K562 (cell line): ENCODE results near the gene LIPM. TPM values are rescaled to one million over a fixed set of nuclear protein-coding genes. Genes with fewer than 3 reads are reported as not detected.

Source experiments
- ATAC-seq: fragments of 200-7000 bp; cut with Tn5 transposase; 3 replicates; pipeline ENCODE4 v1.9.1; 2020; ENCODE audit warnings: moderate library complexity
- BruUV-seq: library from RNA; stranded (reverse); fragments of 400-500 nt; replicated peaks from 2 replicates; lab custom pipeline; 2021; lab: Mats Ljungman, UMichigan
- CTCF ChIA-PET: fragments of 300-600 bp; formaldehyde crosslinking; extraction: SDS; loops from one replicate; lab custom pipeline; 2021; ENCODE audit warnings: low intra/inter-chr PET ratio; lab: Yijun Ruan, JAX
- POLR2A ChIA-PET: fragments of 300-600, 350-650 bp; sonication (Branson Sonifier 250); formaldehyde crosslinking; extraction: SDS; loops from one replicate; lab custom pipeline; 2021; ENCODE audit warnings: antibody characterized with exemption, inconsistent platforms; lab: Yijun Ruan, JAX
- DNase-seq, 4 experiments: peaks; one replicate each; pipeline versions ENCODE4 v3.0.0 to v3.0.0-alpha.2; 2011 to 2018; ENCODE audit warnings: low spot score in 3 of 4, mixed read lengths in 3 of 4; ENCODE audit errors: extremely low read depth in 1 of 4
- FAIRE-seq: peaks from 2 replicates; lab custom pipeline; 2011; peaks lifted over from hg19 to GRCh38; lab: Jason Lieb, UNC
- H2AFZ ChIP-seq: 2 replicates; pipeline ENCODE4 v1.6.0; 2011; ENCODE audit warnings: low read depth, low read length, control low read depth, inconsistent platforms
- H3K27ac ChIP-seq: fragments of 200-600 bp; 3 replicates; pipeline ENCODE4 v1.8.0; 2011; ENCODE audit warnings: low read depth, mild to moderate bottlenecking, control low read depth, inconsistent platforms, low read length, moderate library complexity, mixed read lengths; ENCODE audit errors: extremely low read depth
- H3K27me3 ChIP-seq, 2 experiments: fragments of 300-600 bp in 1 of 2; 2 replicates in 1 of 2; 3 replicates in 1 of 2; pipeline versions ENCODE4 v1.6.0 to v1.8.0; 2011; ENCODE audit warnings: inconsistent platforms in 2 of 2, low read length in 2 of 2, mild to moderate bottlenecking in 1 of 2, mixed read lengths in 1 of 2, moderate library complexity in 1 of 2; ENCODE audit not compliant: control insufficient read depth in 2 of 2, insufficient read depth in 2 of 2
- H3K36me3 ChIP-seq: fragments of 300-600 bp; 3 replicates; pipeline ENCODE4 v1.8.0; 2011; ENCODE audit warnings: mild to moderate bottlenecking, low read length, inconsistent platforms; ENCODE audit not compliant: control insufficient read depth, insufficient read depth
- H3K4me1 ChIP-seq, 2 experiments: fragments of 200-600 bp in 1 of 2; replicated peaks in 1 of 2; 2 replicates in 1 of 2; 3 replicates in 1 of 2; pipeline versions ENCODE4 v1.5.1 to v1.8.0; 2011; ENCODE audit warnings: inconsistent platforms in 2 of 2, low read length in 2 of 2, mild to moderate bottlenecking in 1 of 2, mixed read lengths in 1 of 2, moderate library complexity in 1 of 2; ENCODE audit not compliant: control insufficient read depth in 2 of 2, insufficient read depth in 2 of 2
- H3K4me2 ChIP-seq: 2 replicates; pipeline ENCODE4 v1.6.1; 2011; ENCODE audit warnings: low read length, control low read depth, inconsistent platforms, mixed read lengths; ENCODE audit not compliant: insufficient read depth
- H3K4me3 ChIP-seq: fragments of 200-600 bp; sonication (generic), shearing (Covaris generic); 2 replicates; pipeline ENCODE4 v1.5.1; 2016; ENCODE audit warnings: control low read depth, inconsistent platforms
- H3K79me2 ChIP-seq: fragments of 200-600 bp; 3 replicates; pipeline ENCODE4 v1.8.0; 2011; ENCODE audit warnings: low read length, inconsistent platforms; ENCODE audit not compliant: control insufficient read depth, insufficient read depth
- H3K9ac ChIP-seq, 2 experiments: 2 replicates each; pipeline versions ENCODE4 v1.6.0 to v1.6.1; 2011; ENCODE audit warnings: low read depth in 2 of 2, low read length in 2 of 2, control low read depth in 1 of 2, inconsistent platforms in 1 of 2, mild to moderate bottlenecking in 1 of 2, mixed read lengths in 1 of 2; ENCODE audit not compliant: insufficient read depth in 1 of 2
- H3K9me1 ChIP-seq: one replicate; pipeline ENCODE4 v1.6.0; 2011; ENCODE audit warnings: inconsistent platforms, mild to moderate bottlenecking, low read length, moderate library complexity; ENCODE audit not compliant: control insufficient read depth, insufficient read depth
- H3K9me3 ChIP-seq: replicated peaks from 2 replicates; pipeline ENCODE4 v1.5.1; 2011; ENCODE audit warnings: low read depth, low read length, inconsistent platforms; ENCODE audit not compliant: control insufficient read depth, insufficient read depth
- H4K20me1 ChIP-seq: replicated peaks from 2 replicates; pipeline ENCODE4 v1.6.1; 2011; ENCODE audit warnings: low read length, inconsistent platforms, mixed read lengths; ENCODE audit not compliant: control insufficient read depth, insufficient read depth
- HIVEP1 ChIP-seq: fragments of 250-450 bp; sonication (Bioruptor Pico); IDR thresholded peaks from 2 replicates; pipeline ENCODE4 v1.4.0; 2020; ENCODE audit warnings: mild to moderate bottlenecking
- MCM7 ChIP-seq, 2 experiments: fragments of 450-650 bp; IDR thresholded peaks; 2 replicates each; pipeline ENCODE4 v1.6.1; 2016 to 2018
- SUPT5H ChIP-seq: fragments of 450-650 bp; IDR thresholded peaks from 2 replicates; pipeline ENCODE4 v1.6.1; 2016
- in situ Hi-C: fragments of 300-500 bp; cut with MboI; formaldehyde crosslinking; loops from 4 replicates; pipeline ENCODE4 v1.15.0; 2018; ENCODE audit warnings: inconsistent platforms, mixed read lengths
- intact Hi-C: fragments of 100-400 bp; cut with micrococcal nuclease; formaldehyde crosslinking; loops from 2 replicates; pipeline ENCODE4 v1.14.2; 2022
- polyA plus RNA-seq, 8 experiments: library from polyadenylated mRNA; depleted of rRNA in 4 of 8; stranded (reverse) in 5 of 8; unstranded in 3 of 8; fragments of >200 nt; fragmentation: Nextera tagmentation in 2 of 8; fragmentation: Illumina TruSeq in 1 of 8; extraction: Ambion mirVana in 2 of 8; extraction: Trizol in 1 of 8; gene quantifications; 2 replicates each; pipeline versions ENCODE4 v1.2.1 to v1.2.3, GENCODE V29; 2011 to 2014; ENCODE audit warnings: inconsistent platforms in 1 of 8, missing spikeins in 1 of 8
- total RNA-seq, 7 experiments: library from RNA; depleted of rRNA in 6 of 7; stranded (reverse); fragments of >200 nt in 6 of 7; fragmentation: Illumina TruSeq in 2 of 7; extraction: Trizol in 2 of 7; gene quantifications; 2 replicates each; pipeline versions ENCODE4 v1.2.1 to v1.2.3, GENCODE V29; 2011 to 2021; ENCODE audit warnings: low replicate concordance in 1 of 7
- TF ChIP-seq, protein P1 (sequence below): fragments of 250-450 bp; sonication (Bioruptor Pico); IDR thresholded peaks from 2 replicates; pipeline ENCODE4 v1.4.0; 2020; ENCODE audit warnings: borderline replicate concordance
- TF ChIP-seq, protein P2 (sequence below): fragments of 250-450 bp; sonication (Bioruptor Pico); IDR thresholded peaks from 2 replicates; pipeline ENCODE4 v1.5.0; 2020; ENCODE audit warnings: mild to moderate bottlenecking, borderline replicate concordance
- TF ChIP-seq, protein P3 (sequence below): fragments of 250-450 bp; sonication (Bioruptor Pico); IDR thresholded peaks from 2 replicates; pipeline ENCODE4 v1.5.0; 2020; ENCODE audit warnings: mild to moderate bottlenecking

The LIPM gene
- total and polyA plus RNA-seq, 9 of the 15 experiments (the other 6 are each of a cell fraction or from before 2014, with no cell fraction given), result not detected

DNA sequence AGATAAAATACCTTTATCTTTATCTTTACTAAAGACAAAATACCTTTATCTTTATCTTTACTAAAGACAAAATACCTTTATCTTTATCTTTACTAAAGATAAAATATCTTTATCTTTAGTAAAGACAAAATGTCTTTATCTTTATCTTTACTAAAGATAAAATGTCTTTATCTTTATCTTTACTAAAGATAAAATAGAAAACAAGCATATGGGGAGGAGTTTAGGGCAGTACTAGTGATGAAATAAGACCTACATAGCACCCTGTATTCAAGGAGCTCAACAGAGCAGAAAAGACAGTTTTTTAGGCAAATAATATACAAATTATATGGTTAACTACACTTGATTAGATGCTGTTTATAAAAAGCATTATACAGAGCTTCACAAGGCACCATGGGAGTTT is 29.8 kb downstream of the LIPM start:
- in situ Hi-C loops, result no loop called here
- Histone ChIP-seq H3K79me2 (no peaks in the 10 kb centered on the region), H3K27me3 (no peaks in the 10 kb centered on the region), H3K36me3 (no peaks in the 10 kb centered on the region), H3K27ac (no peak overlapping the region), H3K4me2 (no peak overlapping the region), H3K9ac (no peak overlapping the region), H3K9me3 (no peaks in the 10 kb centered on the region), H2AFZ (no peak overlapping the region), H4K20me1 (no peaks in the 10 kb centered on the region), H3K9me1 (no peaks in the 10 kb centered on the region), H3K4me1 (no peaks in the 10 kb centered on the region), H3K4me3 (no peak overlapping the region)
- ATAC-seq, result no peak
- no peak for FAIRE-seq
- ChIA-PET POLR2A (no interaction called here), CTCF (no interaction called here)
- no TSS peak for BruUV-seq
- DNase-seq, result no peak
- intact Hi-C loops, result loop anchor here (10.0 kb wide), 1 partner anchor 152 kb away; no protein-coding TSS in a partner anchor
- TF ChIP-seq, protein P1, sequence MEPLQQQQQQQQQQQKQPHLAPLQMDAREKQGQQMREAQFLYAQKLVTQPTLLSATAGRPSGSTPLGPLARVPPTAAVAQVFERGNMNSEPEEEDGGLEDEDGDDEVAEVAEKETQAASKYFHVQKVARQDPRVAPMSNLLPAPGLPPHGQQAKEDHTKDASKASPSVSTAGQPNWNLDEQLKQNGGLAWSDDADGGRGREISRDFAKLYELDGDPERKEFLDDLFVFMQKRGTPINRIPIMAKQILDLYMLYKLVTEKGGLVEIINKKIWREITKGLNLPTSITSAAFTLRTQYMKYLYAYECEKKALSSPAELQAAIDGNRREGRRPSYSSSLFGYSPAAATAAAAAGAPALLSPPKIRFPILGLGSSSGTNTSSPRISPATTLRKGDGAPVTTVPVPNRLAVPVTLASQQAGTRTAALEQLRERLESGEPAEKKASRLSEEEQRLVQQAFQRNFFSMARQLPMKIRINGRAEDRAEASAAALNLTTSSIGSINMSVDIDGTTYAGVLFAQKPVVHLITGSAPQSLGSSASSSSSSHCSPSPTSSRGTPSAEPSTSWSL, result no peak
- TF ChIP-seq, protein P2, sequence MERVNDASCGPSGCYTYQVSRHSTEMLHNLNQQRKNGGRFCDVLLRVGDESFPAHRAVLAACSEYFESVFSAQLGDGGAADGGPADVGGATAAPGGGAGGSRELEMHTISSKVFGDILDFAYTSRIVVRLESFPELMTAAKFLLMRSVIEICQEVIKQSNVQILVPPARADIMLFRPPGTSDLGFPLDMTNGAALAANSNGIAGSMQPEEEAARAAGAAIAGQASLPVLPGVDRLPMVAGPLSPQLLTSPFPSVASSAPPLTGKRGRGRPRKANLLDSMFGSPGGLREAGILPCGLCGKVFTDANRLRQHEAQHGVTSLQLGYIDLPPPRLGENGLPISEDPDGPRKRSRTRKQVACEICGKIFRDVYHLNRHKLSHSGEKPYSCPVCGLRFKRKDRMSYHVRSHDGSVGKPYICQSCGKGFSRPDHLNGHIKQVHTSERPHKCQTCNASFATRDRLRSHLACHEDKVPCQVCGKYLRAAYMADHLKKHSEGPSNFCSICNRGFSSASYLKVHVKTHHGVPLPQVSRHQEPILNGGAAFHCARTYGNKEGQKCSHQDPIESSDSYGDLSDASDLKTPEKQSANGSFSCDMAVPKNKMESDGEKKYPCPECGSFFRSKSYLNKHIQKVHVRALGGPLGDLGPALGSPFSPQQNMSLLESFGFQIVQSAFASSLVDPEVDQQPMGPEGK, result no peak
- TF ChIP-seq MCM7 (IDR thresholded peaks at IDR 0.05), result no peak
- TF ChIP-seq SUPT5H, result no peak
- no peak for TF ChIP-seq HIVEP1 (CRISPR knock-in tag)
- TF ChIP-seq, protein P3, sequence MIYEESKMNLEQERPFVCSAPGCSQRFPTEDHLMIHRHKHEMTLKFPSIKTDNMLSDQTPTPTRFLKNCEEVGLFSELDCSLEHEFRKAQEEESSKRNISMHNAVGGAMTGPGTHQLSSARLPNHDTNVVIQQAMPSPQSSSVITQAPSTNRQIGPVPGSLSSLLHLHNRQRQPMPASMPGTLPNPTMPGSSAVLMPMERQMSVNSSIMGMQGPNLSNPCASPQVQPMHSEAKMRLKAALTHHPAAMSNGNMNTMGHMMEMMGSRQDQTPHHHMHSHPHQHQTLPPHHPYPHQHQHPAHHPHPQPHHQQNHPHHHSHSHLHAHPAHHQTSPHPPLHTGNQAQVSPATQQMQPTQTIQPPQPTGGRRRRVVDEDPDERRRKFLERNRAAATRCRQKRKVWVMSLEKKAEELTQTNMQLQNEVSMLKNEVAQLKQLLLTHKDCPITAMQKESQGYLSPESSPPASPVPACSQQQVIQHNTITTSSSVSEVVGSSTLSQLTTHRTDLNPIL (CRISPR knock-in tag), result no peak
